Keratinocyte (primary cell): ENCODE data around the gene RNF13. TPM values are rescaled to one million over a fixed set of nuclear protein-coding genes. Genes with fewer than 3 reads are reported as not detected.
"Not testable (repeated sequence)": the region's sequence is repeated elsewhere in the genome, so short reads cannot be mapped to it uniquely, and the experiment has no call there.

Experiments used
- DNase-seq: peaks from one replicate; pipeline ENCODE4 v3.0.0-alpha.2; 2011; ENCODE audit warnings: low read depth, missing footprints, low spot score
- FAIRE-seq: peaks from 2 replicates; lab custom pipeline; 2011; peaks lifted over from hg19 to GRCh38; lab: Jason Lieb, UNC
- H2AFZ ChIP-seq: 2 replicates; pipeline ENCODE4 v1.6.0; 2012; ENCODE audit warnings: low read length, control low read depth, inconsistent platforms; ENCODE audit not compliant: control insufficient read depth
- H3K27ac ChIP-seq: 2 replicates; pipeline ENCODE4 v1.5.1; 2011; ENCODE audit warnings: low read length; ENCODE audit not compliant: control insufficient read depth, insufficient read depth
- H3K27me3 ChIP-seq: 3 replicates; pipeline ENCODE4 v1.6.0; 2011; ENCODE audit warnings: low read length; ENCODE audit not compliant: control insufficient read depth, insufficient read depth; ENCODE audit errors: extremely low read depth
- H3K36me3 ChIP-seq, 2 experiments: 2 replicates in 1 of 2; 3 replicates in 1 of 2; pipeline ENCODE4 v1.5.1; 2011; ENCODE audit warnings: low read length in 2 of 2, mild to moderate bottlenecking in 1 of 2; ENCODE audit not compliant: control insufficient read depth in 2 of 2, insufficient read depth in 2 of 2; ENCODE audit errors: extremely low read depth in 1 of 2
- H3K4me1 ChIP-seq: 3 replicates; pipeline ENCODE4 v1.5.1; 2011; ENCODE audit warnings: low read length; ENCODE audit not compliant: control insufficient read depth, insufficient read depth; ENCODE audit errors: extremely low read depth
- H3K4me2 ChIP-seq: 3 replicates; pipeline ENCODE4 v1.6.0; 2011; ENCODE audit warnings: low read depth, low read length; ENCODE audit not compliant: control insufficient read depth, insufficient read depth; ENCODE audit errors: extremely low read depth
- H3K4me3 ChIP-seq, 3 experiments: fragments of 200-600 bp in 1 of 3; sonication (generic) in 1 of 3; 2 replicates in 2 of 3; 3 replicates in 1 of 3; pipeline ENCODE4 v1.5.1; 2011 to 2016; ENCODE audit warnings: low read length in 3 of 3, mild to moderate bottlenecking in 3 of 3, control low read depth in 2 of 3, inconsistent platforms in 1 of 3, low read depth in 1 of 3, mixed read lengths in 1 of 3, mixed run types in 1 of 3, moderate library complexity in 1 of 3; ENCODE audit not compliant: control insufficient read depth in 2 of 3, insufficient read depth in 2 of 3; ENCODE audit errors: extremely low read depth in 1 of 3
- H3K79me2 ChIP-seq: 2 replicates; pipeline ENCODE4 v1.6.0; 2012; ENCODE audit warnings: low read length; ENCODE audit not compliant: control insufficient read depth, insufficient read depth
- H3K9ac ChIP-seq: 3 replicates; pipeline ENCODE4 v1.6.0; 2011; ENCODE audit warnings: low read length; ENCODE audit not compliant: control insufficient read depth, insufficient read depth; ENCODE audit errors: extremely low read depth
- H3K9me1 ChIP-seq: 3 replicates; pipeline ENCODE4 v1.6.0; 2011; ENCODE audit warnings: low read length; ENCODE audit not compliant: control insufficient read depth, insufficient read depth; ENCODE audit errors: extremely low read depth
- H3K9me3 ChIP-seq: 2 replicates; pipeline ENCODE4 v1.5.1; 2012; ENCODE audit warnings: low read depth, low read length; ENCODE audit not compliant: control insufficient read depth
- H4K20me1 ChIP-seq: 3 replicates; pipeline ENCODE4 v1.6.0; 2011; ENCODE audit warnings: low read length; ENCODE audit not compliant: control insufficient read depth, insufficient read depth; ENCODE audit errors: extremely low read depth
- EZH2 ChIP-seq: IDR thresholded peaks from one replicate; pipeline ENCODE4 v1.6.1; 2012; ENCODE audit warnings: inconsistent platforms, mild to moderate bottlenecking, low read length, moderate library complexity
- dilution Hi-C: fragments of 300-500 bp; cut with MboI; formaldehyde crosslinking; loops from one replicate; pipeline ENCODE4 v1.7.0; 2020; ENCODE audit warnings: low sequenced_read_pairs; ENCODE audit not compliant: extremely low pct_ligation_motif_present
- polyA plus RNA-seq, 5 experiments: library from polyadenylated mRNA; depleted of rRNA in 3 of 5; stranded (reverse) in 3 of 5; stranded (forward) in 1 of 5; unstranded in 1 of 5; fragments of >200 nt; gene quantifications; 1 replicate in 1 of 5; 2 replicates in 3 of 5; 3 replicates in 1 of 5; pipeline versions ENCODE4 v1.2.1 to v1.2.3, GENCODE V29; 2011 to 2012; ENCODE audit warnings: missing spikeins in 2 of 5, low read depth in 1 of 5, low replicate concordance in 1 of 5
- TF ChIP-seq, protein P1 (sequence below), 3 experiments: IDR thresholded peaks in 1 of 3; conservative IDR thresholded peaks in 1 of 3; optimal IDR thresholded peaks in 1 of 3; 2 replicates in 2 of 3; 3 replicates in 1 of 3; pipeline versions ENCODE3 to v1.5.1; 2011; ENCODE audit warnings: low read length in 3 of 3, mild to moderate bottlenecking in 3 of 3, moderate library complexity in 2 of 3, control low read depth in 1 of 3, inconsistent platforms in 1 of 3; ENCODE audit not compliant: insufficient read depth in 2 of 3; ENCODE audit errors: extremely low read depth in 1 of 3

Gene RNF13
- polyA plus RNA-seq, 1 donor (not counting 4 experiments of a cell fraction or from before 2014, with no cell fraction given): 57.4 TPM

- H3K9ac ChIP-seq: no peak overlapping the region
- FAIRE-seq: peak; percentile 74
Observed at GRCh38 chr3:149936812-149937230, 123.8 kb downstream of the RNF13 start.

GRCh38 chr3:149938392-149939055 lies 125.5 kb downstream of the RNF13 start:
- H3K4me2 ChIP-seq, H3K9ac ChIP-seq, H4K20me1 ChIP-seq, H3K4me3 ChIP-seq, H3K79me2 ChIP-seq, H3K27me3 ChIP-seq, H3K4me1 ChIP-seq, dilution Hi-C loops, FAIRE-seq, H2AFZ ChIP-seq, H3K36me3 ChIP-seq, H3K9me3 ChIP-seq, DNase-seq, H3K9me1 ChIP-seq, H3K27ac ChIP-seq: not testable (repeated sequence)

More at GRCh38 chr3:149936812-149937230, 123.8 kb downstream of the RNF13 start:
- Histone ChIP-seq H3K9me3 (peaks cover 3% of the 10 kb centered on the region), H2AFZ (no peak overlapping the region), H3K9me1 (no peaks in the 10 kb centered on the region), H3K4me2 (no peak overlapping the region), H3K4me1 (no peaks in the 10 kb centered on the region), H4K20me1 (no peaks in the 10 kb centered on the region), H3K4me3 (no peak overlapping the region), H3K27me3 (no peaks in the 10 kb centered on the region), H3K79me2 (no peaks in the 10 kb centered on the region), H3K36me3 (peaks cover 0 to 3% of the 10 kb centered on the region in 2 experiments), H3K27ac (no peak overlapping the region)
- peak; percentile 5 for DNase-seq
- TF ChIP-seq EZH2: no peak
- TF ChIP-seq, protein P1, sequence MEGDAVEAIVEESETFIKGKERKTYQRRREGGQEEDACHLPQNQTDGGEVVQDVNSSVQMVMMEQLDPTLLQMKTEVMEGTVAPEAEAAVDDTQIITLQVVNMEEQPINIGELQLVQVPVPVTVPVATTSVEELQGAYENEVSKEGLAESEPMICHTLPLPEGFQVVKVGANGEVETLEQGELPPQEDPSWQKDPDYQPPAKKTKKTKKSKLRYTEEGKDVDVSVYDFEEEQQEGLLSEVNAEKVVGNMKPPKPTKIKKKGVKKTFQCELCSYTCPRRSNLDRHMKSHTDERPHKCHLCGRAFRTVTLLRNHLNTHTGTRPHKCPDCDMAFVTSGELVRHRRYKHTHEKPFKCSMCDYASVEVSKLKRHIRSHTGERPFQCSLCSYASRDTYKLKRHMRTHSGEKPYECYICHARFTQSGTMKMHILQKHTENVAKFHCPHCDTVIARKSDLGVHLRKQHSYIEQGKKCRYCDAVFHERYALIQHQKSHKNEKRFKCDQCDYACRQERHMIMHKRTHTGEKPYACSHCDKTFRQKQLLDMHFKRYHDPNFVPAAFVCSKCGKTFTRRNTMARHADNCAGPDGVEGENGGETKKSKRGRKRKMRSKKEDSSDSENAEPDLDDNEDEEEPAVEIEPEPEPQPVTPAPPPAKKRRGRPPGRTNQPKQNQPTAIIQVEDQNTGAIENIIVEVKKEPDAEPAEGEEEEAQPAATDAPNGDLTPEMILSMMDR (optimal IDR thresholded peaks at IDR 0.05 in 1 of 3, IDR thresholded peaks at IDR 0.05 in 1 of 3, conservative IDR thresholded peaks at IDR 0.05 in 1 of 3; ENCODE audit: extremely low read depth in 1 of 3, insufficient read depth in 2 of 3, low read length in 3 of 3): peak; percentile 74 to 83 (median 74)
- dilution Hi-C loops: no loop called here
